Ishikawa (cell line): ENCODE results near the gene ASNS.

Experiments used
- CEBPB ChIP-seq: IDR thresholded peaks from 2 replicates; pipeline ENCODE4 v1.6.1; 2012
- CREB1 ChIP-seq: IDR thresholded peaks from 2 replicates; pipeline ENCODE4 v1.6.1; 2012; ENCODE audit warnings: low read depth
- EGR1 ChIP-seq: IDR thresholded peaks from 2 replicates; pipeline ENCODE4 v1.6.1; 2012
- EP300 ChIP-seq: IDR thresholded peaks from 2 replicates; pipeline ENCODE4 v1.6.1; 2012; ENCODE audit warnings: borderline replicate concordance
- FOXM1 ChIP-seq: IDR thresholded peaks from 2 replicates; pipeline ENCODE4 v1.6.1; 2012; ENCODE audit warnings: low read depth, borderline replicate concordance
- NFIC ChIP-seq: IDR thresholded peaks from 2 replicates; pipeline ENCODE4 v1.6.1; 2012
- RAD21 ChIP-seq: IDR thresholded peaks from 2 replicates; pipeline ENCODE4 v1.6.1; 2012; ENCODE audit warnings: low read depth
- TAF1 ChIP-seq: IDR thresholded peaks from 2 replicates; pipeline ENCODE4 v1.6.1; 2012; ENCODE audit warnings: low read depth, mild to moderate bottlenecking
- TCF12 ChIP-seq: IDR thresholded peaks from 2 replicates; pipeline ENCODE4 v1.6.1; 2012; ENCODE audit warnings: low read depth
- TEAD4 ChIP-seq: IDR thresholded peaks from 2 replicates; pipeline ENCODE4 v1.6.1; 2012
- YY1 ChIP-seq: IDR thresholded peaks from 2 replicates; pipeline ENCODE4 v1.6.1; 2012; ENCODE audit warnings: low read depth
- ZBTB7A ChIP-seq: IDR thresholded peaks from 2 replicates; pipeline ENCODE4 v1.6.1; 2012; ENCODE audit warnings: low read depth
- TF ChIP-seq, protein P1 (sequence below): IDR thresholded peaks from 2 replicates; pipeline ENCODE4 v1.6.1; 2012
- TF ChIP-seq, protein P2 (sequence below): IDR thresholded peaks from 2 replicates; pipeline ENCODE4 v1.6.1; 2012; ENCODE audit warnings: low read depth, mild to moderate bottlenecking
- TF ChIP-seq, protein P3 (sequence below): IDR thresholded peaks from 2 replicates; pipeline ENCODE4 v1.6.1; 2012

The ASNS gene, protein sequence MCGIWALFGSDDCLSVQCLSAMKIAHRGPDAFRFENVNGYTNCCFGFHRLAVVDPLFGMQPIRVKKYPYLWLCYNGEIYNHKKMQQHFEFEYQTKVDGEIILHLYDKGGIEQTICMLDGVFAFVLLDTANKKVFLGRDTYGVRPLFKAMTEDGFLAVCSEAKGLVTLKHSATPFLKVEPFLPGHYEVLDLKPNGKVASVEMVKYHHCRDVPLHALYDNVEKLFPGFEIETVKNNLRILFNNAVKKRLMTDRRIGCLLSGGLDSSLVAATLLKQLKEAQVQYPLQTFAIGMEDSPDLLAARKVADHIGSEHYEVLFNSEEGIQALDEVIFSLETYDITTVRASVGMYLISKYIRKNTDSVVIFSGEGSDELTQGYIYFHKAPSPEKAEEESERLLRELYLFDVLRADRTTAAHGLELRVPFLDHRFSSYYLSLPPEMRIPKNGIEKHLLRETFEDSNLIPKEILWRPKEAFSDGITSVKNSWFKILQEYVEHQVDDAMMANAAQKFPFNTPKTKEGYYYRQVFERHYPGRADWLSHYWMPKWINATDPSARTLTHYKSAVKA

DNA sequence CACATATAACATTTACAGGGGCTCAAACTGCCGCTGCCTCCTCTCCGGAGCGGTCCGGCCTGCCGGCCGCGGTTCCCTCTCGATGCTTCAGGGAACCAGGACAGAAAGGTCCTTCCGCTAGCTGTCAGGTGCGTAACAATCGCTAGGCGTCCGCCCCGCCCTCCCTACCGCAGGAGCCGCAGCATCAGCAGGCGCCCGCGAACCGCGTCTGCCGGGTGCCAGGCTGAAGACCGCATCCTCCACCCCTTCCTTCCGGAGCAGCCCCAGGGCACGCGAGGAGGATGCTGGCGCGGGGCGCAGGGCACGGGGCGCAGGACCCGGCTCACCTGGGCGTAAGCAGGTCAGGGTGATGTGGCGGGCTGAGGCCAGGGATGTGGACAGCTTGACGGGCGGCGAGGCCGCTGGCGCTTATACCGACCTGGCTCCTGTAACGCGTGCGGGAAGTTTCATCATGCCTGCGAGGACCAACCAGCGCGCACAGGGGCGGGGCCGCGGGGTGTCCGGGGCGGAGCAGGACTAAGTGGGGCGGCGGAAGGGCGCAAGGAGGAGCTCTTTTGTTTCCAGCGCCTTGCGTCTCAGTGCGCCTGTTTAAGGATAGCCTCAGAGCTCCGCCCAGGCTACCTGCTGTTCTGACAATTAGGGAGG, at the start of gene ASNS:
Gene ASNS, minus strand, starts transcription at position 384 of the 645 bp plus-strand sequence. CDS start 3,252 bp downstream, outside the sequence.
- TF ChIP-seq CREB1 (0 out of 2 replicates have a peak, but pooled peaks have one; percentile 6), NFIC (0 out of 2 replicates have a peak, but pooled peaks have one; percentile 13), FOXM1 (no peak), TEAD4 (no peak), TAF1 (peak; percentile 78), CEBPB (peak; percentile 70)
- TF ChIP-seq, protein P1, sequence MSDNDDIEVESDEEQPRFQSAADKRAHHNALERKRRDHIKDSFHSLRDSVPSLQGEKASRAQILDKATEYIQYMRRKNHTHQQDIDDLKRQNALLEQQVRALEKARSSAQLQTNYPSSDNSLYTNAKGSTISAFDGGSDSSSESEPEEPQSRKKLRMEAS: peak; percentile 90
- TF ChIP-seq, protein P2, sequence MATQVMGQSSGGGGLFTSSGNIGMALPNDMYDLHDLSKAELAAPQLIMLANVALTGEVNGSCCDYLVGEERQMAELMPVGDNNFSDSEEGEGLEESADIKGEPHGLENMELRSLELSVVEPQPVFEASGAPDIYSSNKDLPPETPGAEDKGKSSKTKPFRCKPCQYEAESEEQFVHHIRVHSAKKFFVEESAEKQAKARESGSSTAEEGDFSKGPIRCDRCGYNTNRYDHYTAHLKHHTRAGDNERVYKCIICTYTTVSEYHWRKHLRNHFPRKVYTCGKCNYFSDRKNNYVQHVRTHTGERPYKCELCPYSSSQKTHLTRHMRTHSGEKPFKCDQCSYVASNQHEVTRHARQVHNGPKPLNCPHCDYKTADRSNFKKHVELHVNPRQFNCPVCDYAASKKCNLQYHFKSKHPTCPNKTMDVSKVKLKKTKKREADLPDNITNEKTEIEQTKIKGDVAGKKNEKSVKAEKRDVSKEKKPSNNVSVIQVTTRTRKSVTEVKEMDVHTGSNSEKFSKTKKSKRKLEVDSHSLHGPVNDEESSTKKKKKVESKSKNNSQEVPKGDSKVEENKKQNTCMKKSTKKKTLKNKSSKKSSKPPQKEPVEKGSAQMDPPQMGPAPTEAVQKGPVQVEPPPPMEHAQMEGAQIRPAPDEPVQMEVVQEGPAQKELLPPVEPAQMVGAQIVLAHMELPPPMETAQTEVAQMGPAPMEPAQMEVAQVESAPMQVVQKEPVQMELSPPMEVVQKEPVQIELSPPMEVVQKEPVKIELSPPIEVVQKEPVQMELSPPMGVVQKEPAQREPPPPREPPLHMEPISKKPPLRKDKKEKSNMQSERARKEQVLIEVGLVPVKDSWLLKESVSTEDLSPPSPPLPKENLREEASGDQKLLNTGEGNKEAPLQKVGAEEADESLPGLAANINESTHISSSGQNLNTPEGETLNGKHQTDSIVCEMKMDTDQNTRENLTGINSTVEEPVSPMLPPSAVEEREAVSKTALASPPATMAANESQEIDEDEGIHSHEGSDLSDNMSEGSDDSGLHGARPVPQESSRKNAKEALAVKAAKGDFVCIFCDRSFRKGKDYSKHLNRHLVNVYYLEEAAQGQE: no peak

DNA sequence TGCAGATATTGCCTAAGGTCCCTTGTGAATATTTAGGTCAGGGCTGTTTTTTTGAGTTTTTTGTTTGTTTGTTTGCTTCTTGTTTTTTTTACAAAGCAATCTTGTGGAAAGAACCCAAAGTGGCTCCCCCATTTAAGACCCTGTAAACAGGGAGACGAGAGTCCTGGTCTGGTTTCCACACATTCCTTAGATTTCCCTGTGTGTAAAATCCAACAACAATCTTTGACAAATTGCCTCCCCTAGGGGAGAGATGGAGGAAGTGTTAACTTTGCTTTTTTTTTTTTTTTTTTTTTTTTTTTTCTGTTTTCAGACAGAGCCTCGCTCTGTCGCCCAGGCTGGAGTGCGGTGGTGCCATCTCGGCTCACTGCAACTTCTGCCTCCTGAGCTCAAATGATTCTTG, 40.1 kb upstream of the ASNS start:
- TF ChIP-seq RAD21: peak; percentile 13; the same call in 1 of the 2 replicates

DNA sequence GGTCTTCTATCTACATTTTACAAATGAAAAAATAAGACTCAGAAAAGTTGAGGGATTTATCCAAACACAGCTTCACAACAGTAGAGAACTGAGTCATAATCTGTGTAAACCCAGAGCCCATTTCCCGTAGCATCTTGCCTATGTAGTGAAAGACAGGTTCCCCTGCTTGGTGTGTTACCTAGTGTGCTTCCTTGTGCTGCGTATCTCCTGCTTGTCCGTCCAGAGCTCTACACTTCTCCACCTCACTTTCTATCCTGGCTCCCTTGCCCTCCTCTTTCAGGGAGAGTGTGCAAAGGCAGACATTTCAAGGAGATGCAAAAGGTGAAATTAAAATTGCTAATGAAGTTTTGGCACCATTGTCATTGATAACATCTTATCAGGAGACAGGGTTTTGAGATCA, 1.4 kb upstream of the ASNS start:
- TF ChIP-seq FOXM1 (no peak), TCF12 (no peak)

DNA sequence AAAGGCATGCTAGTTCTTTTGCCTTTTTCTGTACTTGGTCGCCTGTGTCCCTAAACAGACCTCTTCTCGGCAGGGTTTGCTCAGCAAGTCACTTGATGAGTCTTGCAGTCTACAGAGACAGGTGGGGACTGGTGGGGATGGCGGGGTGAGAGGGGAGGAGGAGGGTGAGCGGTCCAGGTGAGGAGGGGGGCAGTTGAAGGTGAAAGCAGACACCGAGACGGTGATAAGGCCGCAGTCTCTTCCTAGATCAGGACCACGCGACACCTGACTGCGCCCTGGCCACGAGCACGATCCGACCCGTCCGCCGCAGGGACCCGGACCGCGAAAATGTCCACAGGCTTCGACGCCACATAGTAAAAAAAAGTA, 566 bp downstream of the ASNS start:
- TF ChIP-seq CREB1 (no peak), CEBPB (no peak), TCF12 (no peak)
- TF ChIP-seq, protein P1: no peak
- TF ChIP-seq, protein P2: no peak

DNA sequence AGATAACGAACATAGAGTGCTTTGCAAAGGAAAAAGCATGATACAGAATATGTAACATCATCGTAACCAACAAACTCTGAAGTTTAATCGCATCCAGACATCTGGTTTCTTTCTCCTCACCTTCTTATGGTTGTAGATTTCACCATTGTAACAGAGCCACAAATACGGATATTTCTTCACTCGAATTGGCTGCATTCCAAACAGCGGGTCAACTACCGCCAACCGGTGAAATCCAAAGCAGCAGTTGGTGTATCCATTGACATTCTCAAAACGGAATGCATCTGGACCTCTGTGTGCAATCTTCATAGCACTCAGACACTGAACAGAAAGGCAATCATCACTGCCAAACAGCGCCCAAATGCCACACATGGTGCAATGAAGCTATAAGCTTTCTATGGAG, 3.4 kb downstream of the ASNS start:
- TF ChIP-seq, protein P3, sequence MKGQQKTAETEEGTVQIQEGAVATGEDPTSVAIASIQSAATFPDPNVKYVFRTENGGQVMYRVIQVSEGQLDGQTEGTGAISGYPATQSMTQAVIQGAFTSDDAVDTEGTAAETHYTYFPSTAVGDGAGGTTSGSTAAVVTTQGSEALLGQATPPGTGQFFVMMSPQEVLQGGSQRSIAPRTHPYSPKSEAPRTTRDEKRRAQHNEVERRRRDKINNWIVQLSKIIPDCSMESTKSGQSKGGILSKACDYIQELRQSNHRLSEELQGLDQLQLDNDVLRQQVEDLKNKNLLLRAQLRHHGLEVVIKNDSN: no peak
- TF ChIP-seq CREB1: no peak
- no peak for TF ChIP-seq TCF12
- TF ChIP-seq TAF1: no peak
- no peak for TF ChIP-seq NFIC
- TF ChIP-seq, protein P1: no peak
- TF ChIP-seq YY1: no peak
- no peak for TF ChIP-seq ZBTB7A
- no peak for TF ChIP-seq EP300
- TF ChIP-seq RAD21: no peak
- no peak for TF ChIP-seq TEAD4
- no peak for TF ChIP-seq CEBPB
- TF ChIP-seq, protein P2: no peak
- no peak for TF ChIP-seq FOXM1
- no peak for TF ChIP-seq EGR1
